Panc1 (cell line): Measurements from ENCODE around the gene PKD2. TPM values are rescaled to one million over a fixed set of nuclear protein-coding genes. Genes with fewer than 3 reads are reported as not detected.

Source experiments
- ATAC-seq: fragments of 200-7000 bp; cut with Tn5 transposase; 2 replicates; pipeline ENCODE4 v1.9.1; 2020; ENCODE audit warnings: mild to moderate bottlenecking, moderate library complexity
- BruUV-seq: library from RNA; stranded (reverse); fragments of 400-500 nt; replicated peaks from 2 replicates; lab custom pipeline; 2021; lab: Mats Ljungman, UMichigan
- CTCF ChIA-PET: fragments of 300-600 bp; sonication (Branson Sonifier 250); formaldehyde crosslinking; loops from one replicate; lab custom pipeline; 2022; ENCODE audit warnings: antibody characterized with exemption; lab: Charles Lee
- POLR2A ChIA-PET: fragments of 300-600 bp; sonication (Branson Sonifier 250); formaldehyde crosslinking; loops from one replicate; lab custom pipeline; 2022; ENCODE audit warnings: antibody characterized with exemption; lab: Charles Lee
- DNase-seq: peaks from one replicate; pipeline ENCODE4 v3.0.0-alpha.2; 2010; ENCODE audit warnings: low read depth, low spot score
- H3K27ac ChIP-seq: 2 replicates; pipeline ENCODE4 v1.5.1; 2011; ENCODE audit warnings: mild to moderate bottlenecking, low read length, inconsistent platforms
- H3K27me3 ChIP-seq: fragments of 200-500 bp; sonication (Bioruptor generic); 2 replicates; pipeline ENCODE4 v1.6.0; 2014; ENCODE audit warnings: low read length, inconsistent platforms; ENCODE audit not compliant: control insufficient read depth, insufficient read depth
- H3K36me3 ChIP-seq: fragments of 200-500 bp; sonication (Bioruptor generic); 2 replicates; pipeline ENCODE4 v1.5.1; 2014; ENCODE audit warnings: inconsistent platforms, mild to moderate bottlenecking, low read length, moderate library complexity; ENCODE audit not compliant: control insufficient read depth, insufficient read depth
- H3K4me1 ChIP-seq: 2 replicates; pipeline ENCODE4 v1.5.1; 2011; ENCODE audit warnings: inconsistent platforms, mild to moderate bottlenecking, low read length, moderate library complexity; ENCODE audit not compliant: control insufficient read depth, insufficient read depth
- H3K4me3 ChIP-seq, 2 experiments: 2 replicates each; pipeline ENCODE4 v1.5.1; 2011 to 2012; ENCODE audit warnings: low read depth in 2 of 2, low read length in 2 of 2, mild to moderate bottlenecking in 2 of 2, inconsistent platforms in 1 of 2, moderate library complexity in 1 of 2
- H3K9me3 ChIP-seq: fragments of 200-500 bp; sonication (Bioruptor generic); 2 replicates; pipeline ENCODE4 v1.5.1; 2014; ENCODE audit warnings: low read depth, mild to moderate bottlenecking, inconsistent platforms, low read length, moderate library complexity; ENCODE audit not compliant: control insufficient read depth, insufficient read depth
- CTCF ChIP-seq: fragments of 450-650 bp; IDR thresholded peaks from 2 replicates; pipeline ENCODE4 v1.5.1; 2017; ENCODE audit warnings: mild to moderate bottlenecking
- POLR2AphosphoS5 ChIP-seq: IDR thresholded peaks from 2 replicates; pipeline ENCODE4 v1.6.1; 2012; ENCODE audit warnings: mild to moderate bottlenecking, low read depth, low read length, moderate library complexity
- SIN3A ChIP-seq: IDR thresholded peaks from 2 replicates; pipeline ENCODE4 v1.6.1; 2012; ENCODE audit warnings: low read depth, mild to moderate bottlenecking, low read length, moderate library complexity, borderline replicate concordance; ENCODE audit not compliant: insufficient read depth
- TCF7L2 ChIP-seq: IDR thresholded peaks from 2 replicates; pipeline ENCODE4 v1.6.1; 2011; ENCODE audit warnings: mild to moderate bottlenecking, low read depth, low read length, inconsistent platforms
- in situ Hi-C: cut with HindIII; loops from 2 replicates; pipeline ENCODE4 v1.10.0; 2016; ENCODE audit warnings: low sequenced_read_pairs, low pct_unique_long_range_greater_than_20kb
- intact Hi-C: fragments of 100-400 bp; cut with micrococcal nuclease; formaldehyde crosslinking; loops from one replicate; pipeline ENCODE4 v1.10.0; 2022; ENCODE audit not compliant: unreplicated experiment
- total RNA-seq: library from RNA; stranded (reverse); gene quantifications from one replicate; pipeline ENCODE4 v1.2.1, GENCODE V29; 2021; ENCODE audit not compliant: unreplicated experiment
- TF ChIP-seq, protein P1 (sequence below), 2 experiments: IDR thresholded peaks; 2 replicates each; pipeline ENCODE4 v1.6.1; 2011 to 2012; ENCODE audit warnings: low read depth in 2 of 2, control low read depth in 1 of 2, low read length in 1 of 2, mild to moderate bottlenecking in 1 of 2, moderate library complexity in 1 of 2; ENCODE audit not compliant: insufficient read depth in 1 of 2

The PKD2 gene
- total RNA-seq, 1 experiment from 2014 or later: 21.7 TPM

DNA sequence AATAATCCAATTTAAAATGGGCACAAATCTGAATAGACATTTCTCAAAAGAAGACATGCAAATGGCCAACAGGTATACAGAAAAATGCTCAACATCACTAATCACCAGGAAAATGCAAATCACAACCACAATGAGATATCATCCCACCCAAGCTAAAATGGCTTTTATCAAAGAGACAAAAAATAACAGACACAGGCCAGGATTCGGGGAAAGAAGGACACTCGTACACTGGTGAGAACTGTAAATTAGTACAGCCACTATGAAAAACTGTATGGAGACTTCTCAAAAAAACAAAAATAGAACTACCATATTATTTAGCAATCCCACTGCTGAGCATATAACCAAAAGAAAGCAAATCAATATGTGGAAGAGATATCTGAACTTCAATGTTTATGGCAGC lies 23.4 kb upstream of the PKD2 start:
- DNase-seq: no peak
- H3K4me1 ChIP-seq: no peaks in the 10 kb centered on the region
- intact Hi-C loops: no loop called here
- TF ChIP-seq SIN3A (no peak), POLR2AphosphoS5 (no peak), TCF7L2 (no peak), CTCF (no peak)
- TF ChIP-seq, protein P1, sequence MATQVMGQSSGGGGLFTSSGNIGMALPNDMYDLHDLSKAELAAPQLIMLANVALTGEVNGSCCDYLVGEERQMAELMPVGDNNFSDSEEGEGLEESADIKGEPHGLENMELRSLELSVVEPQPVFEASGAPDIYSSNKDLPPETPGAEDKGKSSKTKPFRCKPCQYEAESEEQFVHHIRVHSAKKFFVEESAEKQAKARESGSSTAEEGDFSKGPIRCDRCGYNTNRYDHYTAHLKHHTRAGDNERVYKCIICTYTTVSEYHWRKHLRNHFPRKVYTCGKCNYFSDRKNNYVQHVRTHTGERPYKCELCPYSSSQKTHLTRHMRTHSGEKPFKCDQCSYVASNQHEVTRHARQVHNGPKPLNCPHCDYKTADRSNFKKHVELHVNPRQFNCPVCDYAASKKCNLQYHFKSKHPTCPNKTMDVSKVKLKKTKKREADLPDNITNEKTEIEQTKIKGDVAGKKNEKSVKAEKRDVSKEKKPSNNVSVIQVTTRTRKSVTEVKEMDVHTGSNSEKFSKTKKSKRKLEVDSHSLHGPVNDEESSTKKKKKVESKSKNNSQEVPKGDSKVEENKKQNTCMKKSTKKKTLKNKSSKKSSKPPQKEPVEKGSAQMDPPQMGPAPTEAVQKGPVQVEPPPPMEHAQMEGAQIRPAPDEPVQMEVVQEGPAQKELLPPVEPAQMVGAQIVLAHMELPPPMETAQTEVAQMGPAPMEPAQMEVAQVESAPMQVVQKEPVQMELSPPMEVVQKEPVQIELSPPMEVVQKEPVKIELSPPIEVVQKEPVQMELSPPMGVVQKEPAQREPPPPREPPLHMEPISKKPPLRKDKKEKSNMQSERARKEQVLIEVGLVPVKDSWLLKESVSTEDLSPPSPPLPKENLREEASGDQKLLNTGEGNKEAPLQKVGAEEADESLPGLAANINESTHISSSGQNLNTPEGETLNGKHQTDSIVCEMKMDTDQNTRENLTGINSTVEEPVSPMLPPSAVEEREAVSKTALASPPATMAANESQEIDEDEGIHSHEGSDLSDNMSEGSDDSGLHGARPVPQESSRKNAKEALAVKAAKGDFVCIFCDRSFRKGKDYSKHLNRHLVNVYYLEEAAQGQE (IDR thresholded peaks at IDR 0.05; ENCODE audit: insufficient read depth in 1 of 2, low read depth in 2 of 2, low read length in 1 of 2): no peak
- no peak overlapping the region for H3K27ac ChIP-seq
- no peaks in the 10 kb centered on the region; the same call in 1 of the 2 replicates for H3K27me3 ChIP-seq
- H3K9me3 ChIP-seq: no peaks in the 10 kb centered on the region
- POLR2A ChIA-PET: no interaction called here
- CTCF ChIA-PET: no interaction called here
- no TSS peak for BruUV-seq
- ATAC-seq: no peak
- in situ Hi-C loops: no loop called here
- no peak overlapping the region for H3K4me3 ChIP-seq
- no peaks in the 10 kb centered on the region for H3K36me3 ChIP-seq

DNA sequence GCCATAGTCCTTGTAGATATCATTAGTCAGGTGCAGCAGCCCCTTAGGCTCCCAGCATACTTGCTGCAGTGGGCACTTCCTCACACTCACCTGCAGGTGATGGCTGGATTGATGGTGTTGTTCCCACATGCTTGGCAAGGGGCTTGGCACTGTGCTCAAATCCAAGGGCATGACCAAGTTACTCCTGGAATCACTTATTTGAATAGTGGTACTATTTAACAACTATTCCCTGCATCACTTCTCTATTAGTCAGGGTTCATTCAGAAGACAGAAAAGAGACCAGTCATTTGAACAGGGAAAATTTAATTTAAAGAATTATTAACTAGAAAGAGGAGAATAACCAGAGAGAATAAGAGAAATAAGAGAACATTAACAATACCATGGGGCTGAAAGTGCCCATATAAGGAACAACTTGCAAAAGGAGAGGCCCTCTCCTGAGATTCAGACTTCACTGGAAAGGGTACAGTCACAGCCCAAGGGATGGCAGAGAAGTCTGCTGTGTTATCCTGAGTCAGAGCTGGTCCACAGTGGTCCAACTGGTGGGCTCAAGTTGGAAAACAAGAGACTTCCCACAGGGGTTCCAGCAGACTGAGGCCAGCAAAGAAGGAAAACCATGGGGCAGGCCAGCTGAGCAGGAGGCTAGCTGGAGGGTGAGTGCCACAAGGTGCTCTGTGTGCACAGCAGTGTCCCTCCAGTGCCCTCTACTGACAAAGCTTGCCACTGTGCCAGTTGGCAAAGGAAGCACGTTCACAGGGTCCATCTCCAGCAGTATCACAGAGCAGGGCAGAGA lies 22.1 kb upstream of the PKD2 start:
- H3K27me3 ChIP-seq: no peaks in the 10 kb centered on the region; the same call in 1 of the 2 replicates
- ATAC-seq: peak; percentile 99
- intact Hi-C loops: no loop called here
- no peak overlapping the region for H3K4me3 ChIP-seq
- BruUV-seq: no TSS peak
- no peaks in the 10 kb centered on the region for H3K4me1 ChIP-seq
- TF ChIP-seq CTCF (peak; percentile 79), SIN3A (no peak), POLR2AphosphoS5 (no peak), TCF7L2 (no peak)
- TF ChIP-seq, protein P1 (IDR thresholded peaks at IDR 0.05; ENCODE audit: insufficient read depth in 1 of 2, low read depth in 2 of 2, low read length in 1 of 2): no peak
- no peaks in the 10 kb centered on the region for H3K9me3 ChIP-seq
- POLR2A ChIA-PET: no interaction called here
- no peak overlapping the region for H3K27ac ChIP-seq
- no peaks in the 10 kb centered on the region for H3K36me3 ChIP-seq
- in situ Hi-C loops: no loop called here
- CTCF ChIA-PET: interaction anchor here (0.6 to 1.5 kb wide), 2 partner anchors 132 to 537 kb away, joined by 5 to 8 read pairs; no protein-coding TSS in a partner anchor
- DNase-seq: peak; percentile 33
